Measurements from ENCODE around the gene ENTPD8. TPM values are rescaled to one million over a fixed set of nuclear protein-coding genes. Genes with fewer than 3 reads are reported as not detected.

The ENTPD8 gene
- total RNA-seq, 1 experiment from 2014 or later, result not detected

DNA sequence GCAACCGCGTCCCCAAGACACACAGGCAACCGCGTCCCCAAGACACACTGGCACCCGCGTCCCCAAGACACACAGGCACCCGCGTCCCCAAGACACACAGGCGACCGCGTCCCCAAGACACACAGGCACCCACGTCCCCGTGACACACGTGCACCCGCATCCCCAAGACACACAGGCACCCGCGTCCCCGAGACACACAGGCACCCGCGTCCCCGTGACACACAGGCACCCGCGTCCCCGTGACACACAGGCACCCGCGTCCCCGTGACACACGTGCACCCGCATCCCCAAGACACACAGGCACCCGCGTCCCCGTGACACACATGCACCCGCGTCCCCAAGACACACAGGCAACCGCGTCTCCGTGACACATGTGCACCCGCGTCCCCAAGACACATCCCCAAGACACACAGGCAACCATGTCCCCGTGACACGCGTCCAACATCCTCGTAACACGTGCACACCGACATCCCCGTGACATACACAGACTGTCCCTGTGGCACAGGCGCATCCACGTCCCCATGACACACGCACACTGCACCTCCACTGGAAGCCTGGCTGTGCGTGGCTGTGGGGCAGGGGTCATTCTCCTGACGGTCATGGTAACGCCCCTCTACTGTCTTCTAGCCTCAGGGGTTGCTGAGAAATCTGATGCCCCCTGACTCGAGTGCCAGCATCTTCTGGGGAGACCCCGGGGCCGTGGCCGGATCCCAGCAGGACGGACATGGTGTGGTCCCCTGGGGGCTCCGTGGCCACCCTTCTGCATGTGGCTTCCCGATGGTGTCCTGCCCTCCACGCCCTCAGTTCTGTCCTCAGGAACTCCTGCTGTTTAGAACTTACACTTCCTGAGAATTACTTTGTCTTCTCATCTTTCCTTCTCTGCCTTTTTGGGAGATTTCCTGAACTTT, 42.3 kb downstream of the ENTPD8 start:
- Histone ChIP-seq H3K4me3 (no peak overlapping the region), H3K4me1 (peaks cover 15% of the 10 kb centered on the region), H3K36me3 (no peaks in the 10 kb centered on the region), H3K27me3 (no peaks in the 10 kb centered on the region), H3K27ac (no peak overlapping the region), H3K9me3 (replicated peaks) (no peaks in the 10 kb centered on the region)
- DNase-seq, result no peak

DNA sequence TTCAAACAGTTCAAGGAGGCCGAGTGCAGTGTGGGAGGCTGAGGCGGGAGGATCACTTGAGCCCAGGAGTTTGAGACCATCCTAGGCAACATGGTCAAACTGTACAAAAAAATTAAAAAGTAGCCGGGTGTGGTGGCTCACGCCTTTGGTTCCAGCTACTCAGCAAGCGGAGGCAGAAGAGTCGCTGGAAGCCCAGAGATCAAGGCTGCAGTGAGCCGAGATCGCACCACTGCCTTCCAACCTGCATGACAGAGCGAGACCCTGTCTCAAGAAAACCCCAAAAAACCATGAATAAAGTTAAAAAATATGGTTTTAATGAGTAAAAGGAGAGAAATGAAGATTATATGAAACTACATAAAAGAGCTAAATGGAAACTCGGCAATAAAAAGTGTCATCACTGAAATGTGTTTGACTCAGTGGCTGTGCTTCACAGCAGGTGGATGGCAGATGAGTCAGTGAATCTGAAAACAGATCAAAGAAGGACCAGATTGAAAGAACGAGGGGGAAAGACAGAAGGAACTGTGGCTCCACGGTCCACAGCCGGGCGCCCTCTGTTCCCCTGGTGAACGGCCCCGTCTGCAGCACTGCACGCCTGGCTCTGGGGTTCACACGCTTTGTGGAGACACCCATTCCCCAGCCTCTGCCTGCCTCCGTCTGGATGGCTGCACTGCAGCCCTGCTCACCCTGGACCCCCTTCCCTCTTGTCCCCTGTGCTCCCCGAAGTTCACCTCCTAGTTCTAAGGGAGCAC, 43.3 kb downstream of the ENTPD8 start:
- Histone ChIP-seq H3K4me3 (no peak overlapping the region), H3K27me3 (no peaks in the 10 kb centered on the region), H3K4me1 (peaks cover 13% of the 10 kb centered on the region), H3K36me3 (no peaks in the 10 kb centered on the region), H3K9me3 (replicated peaks) (no peaks in the 10 kb centered on the region), H3K27ac (no peak overlapping the region)
- DNase-seq, result no peak

DNA sequence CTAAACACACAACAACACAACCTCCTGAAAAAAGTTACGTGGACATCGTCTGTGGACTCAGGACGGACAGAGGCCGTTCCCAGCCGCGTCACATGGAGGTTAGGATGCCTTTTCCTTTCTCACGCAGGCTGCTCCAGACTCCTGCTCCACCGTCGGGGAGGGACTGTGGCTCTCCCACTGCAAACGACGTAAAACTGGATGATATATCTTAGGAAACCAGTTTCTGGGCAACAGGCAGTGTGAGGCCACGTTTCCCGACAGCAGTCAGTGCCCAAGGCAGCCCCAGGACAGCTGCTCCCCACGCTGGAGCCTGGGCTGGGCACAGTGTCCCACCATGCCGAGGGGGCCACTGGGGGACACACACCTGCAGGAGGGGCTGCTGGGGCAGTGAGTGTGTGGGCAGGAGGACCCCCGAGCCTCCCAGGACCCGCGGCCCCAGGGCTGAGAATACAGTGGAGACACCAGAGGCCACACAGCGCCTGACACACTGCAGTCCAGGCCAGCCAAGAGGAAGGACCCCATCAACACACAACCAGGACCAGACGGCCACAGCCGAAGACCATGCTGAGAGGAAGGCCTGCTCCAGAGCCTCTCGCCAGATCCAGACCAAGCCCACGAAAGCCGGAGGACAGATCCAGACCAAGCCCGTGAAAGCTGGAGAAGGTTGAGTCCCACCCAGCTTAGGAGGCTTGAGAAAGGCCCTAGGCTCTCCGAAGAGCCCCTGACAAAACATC, 44.4 kb downstream of the ENTPD8 start:
- no peak overlapping the region for H3K4me3 ChIP-seq
- H3K9me3 ChIP-seq (replicated peaks), result no peaks in the 10 kb centered on the region
- H3K27me3 ChIP-seq, result no peaks in the 10 kb centered on the region
- no peak overlapping the region for H3K27ac ChIP-seq
- H3K36me3 ChIP-seq, result no peaks in the 10 kb centered on the region
- peaks cover 8% of the 10 kb centered on the region; the same call in 1 of the 2 replicates for H3K4me1 ChIP-seq
- no peak for DNase-seq

DNA sequence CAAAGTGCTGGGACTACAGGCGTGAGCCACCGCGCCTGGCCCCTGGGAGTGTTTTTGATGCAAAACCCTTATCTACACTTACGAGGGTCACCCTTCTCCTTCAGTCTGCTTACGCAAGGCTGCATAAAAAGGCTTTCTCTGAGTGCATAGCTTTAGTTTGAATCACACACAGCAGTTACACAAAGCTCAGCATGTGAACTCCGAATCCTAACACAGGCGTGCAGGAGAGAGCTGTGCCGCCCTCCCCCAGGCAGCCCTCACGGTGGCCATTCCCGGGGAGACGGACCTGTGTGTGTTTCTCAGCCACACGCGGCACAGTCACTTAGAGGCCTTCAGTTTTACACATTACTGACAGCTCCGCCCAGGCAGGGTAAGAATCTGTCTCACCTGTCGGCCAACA, 44.9 kb downstream of the ENTPD8 start:
- Histone ChIP-seq H3K9me3 (replicated peaks) (no peaks in the 10 kb centered on the region), H3K27ac (no peak overlapping the region), H3K27me3 (no peaks in the 10 kb centered on the region), H3K36me3 (no peaks in the 10 kb centered on the region), H3K4me3 (no peak overlapping the region), H3K4me1 (peaks cover 8% of the 10 kb centered on the region; the same call in 1 of the 2 replicates)
- no peak for DNase-seq

DNA sequence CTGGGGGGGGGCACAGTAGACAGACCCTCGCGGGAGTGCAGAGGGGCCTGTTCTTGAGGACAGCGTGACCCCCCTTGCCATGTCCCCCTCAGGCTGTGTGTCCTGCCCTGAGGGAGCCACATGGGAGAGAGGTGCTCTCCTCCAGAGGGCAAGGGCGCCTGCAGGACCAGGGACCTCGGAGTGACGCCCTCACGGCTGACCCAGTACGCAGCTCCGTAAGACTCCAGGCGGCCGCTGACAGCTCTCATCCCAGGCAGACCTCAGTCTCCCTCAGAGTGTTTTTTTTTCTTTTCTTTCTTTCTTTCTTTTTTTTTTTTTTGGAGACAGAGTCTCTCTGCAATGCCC, 45.5 kb downstream of the ENTPD8 start:
- H3K4me3 ChIP-seq, result no peak overlapping the region
- H3K27me3 ChIP-seq, result no peaks in the 10 kb centered on the region
- no peak overlapping the region for H3K27ac ChIP-seq
- DNase-seq, result no peak
- no peaks in the 10 kb centered on the region for H3K9me3 ChIP-seq (replicated peaks)
- H3K4me1 ChIP-seq, result peaks cover 10% of the 10 kb centered on the region; the same call in 1 of the 2 replicates
- H3K36me3 ChIP-seq, result no peaks in the 10 kb centered on the region

DNA sequence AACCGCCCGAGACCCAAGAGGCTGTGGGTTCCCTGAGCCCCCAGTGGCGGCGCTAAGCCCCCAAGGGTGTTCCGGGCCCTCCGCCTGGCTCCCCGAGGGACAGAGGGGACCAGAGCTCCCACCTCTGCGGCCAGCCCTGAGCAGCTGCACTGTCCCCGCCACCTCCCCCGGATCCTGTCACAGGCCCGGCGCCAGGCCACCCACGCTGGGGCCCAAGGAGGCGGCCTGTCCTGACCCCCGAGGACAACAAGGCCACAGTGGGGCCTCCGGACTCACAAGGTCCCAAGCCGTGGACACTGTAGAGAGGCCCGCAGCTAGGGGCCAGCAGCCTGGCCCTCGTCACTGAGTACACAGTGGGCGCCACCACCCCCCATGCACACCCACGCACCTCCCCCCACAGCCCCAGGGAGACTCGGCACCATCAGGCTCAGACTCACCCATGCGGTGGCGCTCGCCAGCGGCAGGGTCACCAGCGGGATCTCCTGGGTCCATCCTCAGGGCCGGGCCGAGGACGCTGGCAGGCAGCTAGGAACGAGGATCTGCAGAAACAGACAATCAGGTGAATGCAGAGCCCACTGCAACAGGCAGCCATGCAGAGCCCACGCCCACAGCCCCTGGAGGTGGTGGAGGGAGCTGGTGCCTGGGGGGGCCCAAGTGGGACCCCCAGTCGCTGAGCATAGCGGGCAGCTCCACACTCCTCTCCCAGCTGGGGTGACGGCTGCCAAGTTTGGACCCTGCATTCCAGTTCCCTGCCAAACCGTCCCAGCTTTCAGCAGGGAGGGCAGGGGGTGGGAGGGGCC, 46.1 kb downstream of the ENTPD8 start:
- Histone ChIP-seq H3K27ac (peak overlapping the region; percentile 38; the same call in 1 of the 2 replicates), H3K4me3 (peak overlapping the region; percentile 43), H3K36me3 (no peaks in the 10 kb centered on the region), H3K9me3 (replicated peaks) (no peaks in the 10 kb centered on the region), H3K4me1 (peaks cover 13% of the 10 kb centered on the region), H3K27me3 (no peaks in the 10 kb centered on the region)
- DNase-seq, result peak; percentile 70 to 71

DNA sequence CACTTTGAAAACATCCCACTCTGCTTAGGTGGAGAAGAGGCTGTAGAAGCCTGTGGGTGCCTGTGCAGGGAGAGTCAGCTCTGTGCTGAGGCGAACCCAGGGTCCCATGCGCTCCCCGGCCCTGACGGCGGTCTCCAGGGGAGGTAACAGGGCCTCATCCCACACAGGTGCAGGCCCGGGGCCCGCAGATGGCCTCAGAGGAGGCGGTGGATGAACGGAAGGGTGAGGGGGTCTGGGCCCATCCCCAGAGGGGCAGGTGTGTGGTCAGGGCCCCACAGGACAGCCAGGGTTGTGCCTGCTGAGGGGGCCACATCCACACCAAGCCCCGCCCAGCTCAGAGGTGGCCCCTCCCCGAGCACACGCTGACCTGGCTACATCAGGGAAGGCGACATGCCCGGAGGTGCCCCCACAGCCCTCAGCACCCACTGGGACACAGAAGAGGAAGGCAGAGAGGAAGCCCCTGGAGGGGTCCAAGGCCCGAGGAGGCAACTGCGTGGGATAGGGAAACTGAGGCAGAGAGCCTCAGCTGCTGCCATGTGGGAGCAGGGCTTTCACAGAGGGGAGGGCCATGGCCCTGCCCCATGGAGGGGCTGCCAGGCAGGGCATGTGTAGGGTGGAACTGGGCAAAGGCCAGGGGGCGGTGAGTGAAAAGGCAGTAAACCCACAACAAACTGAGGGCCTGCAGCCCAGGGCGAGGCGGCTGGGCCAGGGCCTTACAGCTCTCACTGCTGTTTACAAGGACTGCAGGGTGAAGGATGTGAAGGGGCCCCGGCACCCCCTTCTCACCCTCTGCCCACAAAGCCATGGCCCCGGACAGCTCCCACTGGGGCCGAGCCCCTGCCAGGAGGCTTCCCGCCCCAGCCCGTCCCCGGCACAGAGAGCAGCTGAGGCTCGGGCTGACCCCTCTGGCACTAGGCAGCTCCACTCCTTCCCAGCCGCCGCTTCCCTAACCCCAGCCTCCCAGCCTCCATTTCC, 47.7 kb downstream of the ENTPD8 start:
- peaks cover 6% of the 10 kb centered on the region; the same call in 1 of the 2 replicates for H3K27me3 ChIP-seq
- H3K9me3 ChIP-seq (replicated peaks), result no peaks in the 10 kb centered on the region
- no peak for DNase-seq
- no peak overlapping the region for H3K4me3 ChIP-seq
- H3K4me1 ChIP-seq, result peaks cover 13% of the 10 kb centered on the region
- H3K27ac ChIP-seq, result no peak overlapping the region
- H3K36me3 ChIP-seq, result no peaks in the 10 kb centered on the region

DNA sequence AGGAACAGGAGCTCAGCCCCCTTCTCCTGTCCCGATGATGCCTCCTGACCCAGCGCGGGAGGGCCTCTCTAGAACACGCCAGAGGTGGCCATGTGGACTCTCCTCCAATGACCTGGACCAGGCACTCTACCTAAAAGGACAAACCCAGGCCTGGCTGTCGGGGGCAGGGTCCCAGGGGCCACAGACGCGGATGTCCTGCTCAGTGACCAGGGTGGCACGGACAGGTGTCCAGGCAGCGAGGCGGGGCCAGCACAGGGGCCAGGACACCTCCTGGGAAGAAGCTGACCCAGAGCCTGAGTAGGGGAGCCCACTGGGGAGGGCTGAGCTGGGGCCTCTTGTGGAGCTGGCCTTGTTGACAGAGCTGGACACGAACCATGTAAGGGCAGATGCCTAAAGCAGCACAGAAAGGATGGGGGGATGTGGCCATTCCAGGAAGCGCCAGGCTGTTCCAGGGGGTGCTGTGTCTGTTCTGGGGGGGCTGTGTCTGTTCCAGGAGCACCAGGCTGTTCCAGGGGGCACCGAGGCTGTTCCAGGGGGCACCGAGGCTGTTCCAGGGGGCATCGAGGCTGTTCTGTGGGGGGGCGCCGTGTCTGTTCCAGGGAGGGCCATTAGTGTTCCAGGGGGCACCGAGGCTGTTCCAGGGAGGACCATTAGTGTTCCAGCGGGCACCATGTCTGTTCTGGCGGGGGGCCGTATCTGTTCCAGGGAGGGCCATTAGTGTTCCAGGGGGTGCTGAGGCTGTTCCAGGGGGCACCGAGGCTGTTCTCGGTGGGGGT, 48.7 kb downstream of the ENTPD8 start:
- no peak for DNase-seq
- H3K9me3 ChIP-seq (replicated peaks), result no peaks in the 10 kb centered on the region
- H3K27me3 ChIP-seq, result peaks cover 12% of the 10 kb centered on the region; the same call in 1 of the 2 replicates

DNA sequence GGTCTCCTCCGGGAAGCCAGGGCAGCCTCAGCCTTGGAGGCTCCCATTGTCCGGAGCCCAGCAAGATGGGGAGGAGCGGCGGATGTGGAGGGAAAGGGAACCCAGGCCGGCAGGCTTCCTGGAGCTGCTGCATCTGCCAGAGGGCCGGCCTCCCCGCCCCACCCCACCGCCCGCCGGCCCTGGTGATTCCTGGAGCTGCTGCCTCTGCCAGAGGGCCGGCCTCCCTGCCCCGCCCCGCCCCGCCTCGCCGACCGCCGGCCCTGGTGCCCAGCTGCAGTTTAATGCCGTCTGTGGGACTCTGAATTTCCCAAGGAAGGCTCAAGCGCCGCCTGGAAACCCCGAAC, 49.8 kb downstream of the ENTPD8 start:
- no peaks in the 10 kb centered on the region for H3K36me3 ChIP-seq
- H3K4me3 ChIP-seq, result no peak overlapping the region
- DNase-seq, result no peak
- H3K4me1 ChIP-seq, result peaks cover 20% of the 10 kb centered on the region
- no peaks in the 10 kb centered on the region for H3K9me3 ChIP-seq (replicated peaks)
- H3K27me3 ChIP-seq, result peaks cover 12% of the 10 kb centered on the region; the same call in 1 of the 2 replicates
- no peak overlapping the region for H3K27ac ChIP-seq

More for the DNA sequence above, 48.7 kb downstream of the ENTPD8 start:
- Histone ChIP-seq H3K27ac (no peak overlapping the region), H3K4me1 (peaks cover 20% of the 10 kb centered on the region), H3K36me3 (no peaks in the 10 kb centered on the region), H3K4me3 (no peak overlapping the region)

DNA sequence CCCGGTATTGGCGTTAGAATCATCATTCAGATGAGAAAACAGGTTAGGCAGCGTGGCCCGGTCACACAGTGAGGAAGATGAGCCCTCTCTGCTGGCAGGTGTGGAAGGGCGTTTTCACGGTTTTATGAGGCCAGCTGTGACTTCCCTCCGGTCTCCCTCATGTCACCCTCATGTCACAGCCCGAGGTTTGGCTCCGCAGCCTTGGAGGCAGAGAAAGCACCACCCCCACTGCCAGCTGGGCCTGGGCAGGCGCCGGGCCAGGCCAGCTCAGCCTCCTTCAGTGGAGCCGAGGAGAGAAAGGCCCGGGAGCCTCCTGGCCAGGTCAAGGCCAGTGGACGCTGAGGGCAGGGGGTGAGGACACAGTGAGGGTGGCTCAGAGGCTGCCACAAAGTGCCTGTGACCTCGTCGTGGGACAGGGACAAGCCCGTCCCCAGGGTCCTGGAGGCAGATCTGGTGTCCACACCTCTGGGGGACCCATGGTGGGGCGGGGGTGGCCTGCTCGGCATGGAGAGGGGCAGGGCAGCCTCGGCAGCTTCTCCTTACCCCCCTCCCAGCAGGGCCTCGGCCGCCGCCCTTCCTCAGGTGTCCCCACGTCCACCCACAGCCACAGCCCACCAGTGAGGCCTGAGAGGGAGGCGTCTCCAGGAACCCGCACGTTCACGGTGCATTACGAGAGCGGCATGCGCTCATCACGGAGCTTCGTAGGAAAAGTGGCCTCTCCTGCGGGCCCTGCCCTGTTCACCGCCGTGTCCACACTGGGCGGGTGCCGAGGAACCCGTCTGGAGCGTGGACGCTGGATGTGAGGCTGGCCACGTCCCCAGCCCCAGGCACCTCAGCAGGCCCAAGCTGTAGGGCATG, 50.4 kb downstream of the ENTPD8 start:
- Histone ChIP-seq H3K9me3 (replicated peaks) (no peaks in the 10 kb centered on the region), H3K27me3 (peaks cover 12% of the 10 kb centered on the region; the same call in 1 of the 2 replicates), H3K27ac (no peak overlapping the region), H3K4me3 (no peak overlapping the region), H3K4me1 (peaks cover 20% of the 10 kb centered on the region), H3K36me3 (no peaks in the 10 kb centered on the region)
- DNase-seq, result no peak

DNA sequence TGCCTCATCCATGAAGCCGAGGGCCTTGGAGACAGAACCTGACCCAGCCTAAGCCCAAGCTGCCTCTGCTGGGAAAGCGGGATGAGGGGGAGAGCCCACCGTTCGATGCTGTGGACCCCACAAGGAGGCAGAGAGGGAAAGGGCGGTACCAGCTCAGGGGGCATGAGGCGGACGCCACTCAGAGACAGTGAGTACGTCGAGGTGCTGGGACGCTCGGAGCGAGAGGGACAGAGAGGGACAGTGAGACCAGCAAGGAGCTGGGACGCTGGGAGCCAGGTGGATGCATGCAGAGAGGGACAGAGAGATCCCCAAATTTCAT, 51.8 kb downstream of the ENTPD8 start:
- H3K27ac ChIP-seq, result no peak overlapping the region
- no peaks in the 10 kb centered on the region for H3K36me3 ChIP-seq
- no peak for DNase-seq
- no peak overlapping the region for H3K4me3 ChIP-seq
- H3K9me3 ChIP-seq (replicated peaks), result no peaks in the 10 kb centered on the region
- peaks cover 19% of the 10 kb centered on the region; the same call in 1 of the 2 replicates for H3K27me3 ChIP-seq
- H3K4me1 ChIP-seq, result peaks cover 12% of the 10 kb centered on the region
